ENCODE measurements around the gene CAVIN3. TPM values are rescaled to one million over a fixed set of nuclear protein-coding genes. Genes with fewer than 3 reads are reported as not detected.

The CAVIN3 gene
- total RNA-seq, 3 donors from 2014 or later: 4.6 to 21.3 (median 20.7) TPM

- TF ChIP-seq CTCF (IDR thresholded peaks at IDR 0.05): no peak
- Histone ChIP-seq H3K4me3 (no peak overlapping the region), H3K4me1 (ENCODE audit: low read depth) (no peaks in the 10 kb centered on the region), H3K9me3 (no peaks in the 10 kb centered on the region), H3K36me3 (ENCODE audit: low read depth) (no peaks in the 10 kb centered on the region)
- peak; percentile 15 for ATAC-seq
- DNase-seq: peak in 1 of 3 donors; percentile 23
- intact Hi-C loops (cut with DNase I, micrococcal nuclease): no loop called here
Observed at GRCh38 chr11:6269994-6270393, 50.3 kb downstream of the CAVIN3 start.

Other genes with a start within 250 kb of the CAVIN3 start
- not detected for gene OR56B4, start 212.8 kb downstream of the CAVIN3 start, total RNA-seq
- not detected for gene OR52B2, start 150.2 kb downstream of the CAVIN3 start, total RNA-seq
- gene OR52W1, start 121.3 kb downstream of the CAVIN3 start, total RNA-seq: not detected
- gene C11orf42, start 114.9 kb downstream of the CAVIN3 start, total RNA-seq: not detected
- gene FHIP1B, start 85.9 kb downstream of the CAVIN3 start, total RNA-seq: 100 to 1,000 TPM in 1 of 3 donors, 10 to 100 TPM in 2; 78.0 to 195 (median 92.1) TPM
- under 1 TPM in 2 of 3 donors, not detected in 1; 0.20 to 0.22 TPM for gene CNGA4, start 81.4 kb downstream of the CAVIN3 start, total RNA-seq
- under 1 TPM in 1 of 3 donors, not detected in 2; 0.60 TPM for gene CCKBR, start 60.7 kb downstream of the CAVIN3 start, total RNA-seq
- gene SMPD1, start 70.0 kb upstream of the CAVIN3 start, total RNA-seq: 10 to 100 TPM; 45.3 to 86.6 (median 62.0) TPM
- 10 to 100 TPM in 1 of 3 donors, 1 to 10 TPM in 2; 5.2 to 64.7 (median 8.3) TPM for gene APBB1, start 98.6 kb upstream of the CAVIN3 start, total RNA-seq
- 1 to 10 TPM; 2.0 to 7.0 (median 2.3) TPM for gene HPX, start 120.5 kb upstream of the CAVIN3 start, total RNA-seq
- 10 to 100 TPM; 28.0 to 57.8 (median 48.4) TPM for gene TRIM3, start 153.4 kb upstream of the CAVIN3 start, total RNA-seq
- 10 to 100 TPM; 52.7 to 85.0 (median 76.6) TPM for gene ARFIP2, start 160.8 kb upstream of the CAVIN3 start, total RNA-seq
- 10 to 100 TPM; 36.9 to 42.4 (median 41.0) TPM for gene TIMM10B, start 161.0 kb upstream of the CAVIN3 start, total RNA-seq
- gene DNHD1, start 176.8 kb upstream of the CAVIN3 start, total RNA-seq: 10 to 100 TPM; 12.9 to 17.7 (median 15.5) TPM

Measured in mucosa of descending colon (tissue), 3 donors.